GM20000 (cell line): ENCODE results near the gene TEX53.

Experiments used
- DNase-seq: peaks from one replicate; pipeline ENCODE4 v3.0.0; 2012; ENCODE audit warnings: low spot score
- CTCF ChIP-seq: IDR thresholded peaks from 2 replicates; pipeline ENCODE4 v1.5.1; 2012; ENCODE audit warnings: mild to moderate bottlenecking, control low read depth; ENCODE audit errors: extremely low read depth, missing control alignments

Gene TEX53

GRCh38 chr9:114657705-114658104 lies at the start of gene TEX53:
TSS of gene TEX53 (minus strand) at chr9:114657805. CDS start at chr9:114657774, 31 bp downstream.
- TF ChIP-seq CTCF: no peak
- DNase-seq: no peak

GRCh38 chr9:114706711-114707110 lies 49.1 kb upstream of the TEX53 start:
- no peak for TF ChIP-seq CTCF
- DNase-seq: no peak

DNA sequence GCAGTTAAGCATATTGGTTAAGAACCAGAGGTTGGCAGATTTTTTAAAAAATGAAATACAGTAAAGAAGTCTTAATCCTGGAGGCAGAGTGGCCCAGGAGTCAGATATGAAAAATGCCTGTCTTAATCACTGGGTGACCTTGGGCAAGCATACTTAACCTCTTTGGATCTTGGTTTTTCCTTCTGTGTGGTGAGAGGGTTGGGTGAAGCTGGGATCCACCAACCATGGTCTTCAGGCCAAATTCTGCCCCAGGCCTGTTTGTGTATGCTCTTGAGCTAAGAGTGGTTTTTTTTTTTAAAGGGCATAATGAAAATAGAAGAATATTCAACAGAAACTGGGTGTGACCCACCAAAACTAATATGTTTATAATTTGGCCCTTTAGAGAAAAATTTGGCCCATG lies 44.4 kb upstream of the TEX53 start:
- no peak for DNase-seq
- TF ChIP-seq CTCF: no peak

DNA sequence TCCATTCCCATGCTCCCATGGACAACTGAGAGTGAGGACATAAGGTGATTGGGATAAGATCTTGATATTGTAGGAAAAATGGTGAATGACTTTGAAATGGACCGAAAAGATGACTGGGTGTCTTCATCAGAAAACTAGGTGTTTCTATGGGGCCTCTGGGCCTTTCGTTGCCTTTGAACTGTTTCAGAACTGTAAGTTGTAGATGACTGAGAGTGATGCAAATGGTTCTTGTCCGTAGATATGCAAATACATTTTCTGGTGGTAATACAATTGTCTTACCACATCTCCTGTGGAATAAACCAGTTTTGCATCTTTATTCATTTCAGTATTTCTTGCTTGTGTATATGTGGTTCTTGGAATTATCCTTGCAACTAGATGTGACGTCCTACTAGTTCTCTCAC lies 40.3 kb upstream of the TEX53 start:
- TF ChIP-seq CTCF: no peak
- DNase-seq: peak; percentile 53

DNA sequence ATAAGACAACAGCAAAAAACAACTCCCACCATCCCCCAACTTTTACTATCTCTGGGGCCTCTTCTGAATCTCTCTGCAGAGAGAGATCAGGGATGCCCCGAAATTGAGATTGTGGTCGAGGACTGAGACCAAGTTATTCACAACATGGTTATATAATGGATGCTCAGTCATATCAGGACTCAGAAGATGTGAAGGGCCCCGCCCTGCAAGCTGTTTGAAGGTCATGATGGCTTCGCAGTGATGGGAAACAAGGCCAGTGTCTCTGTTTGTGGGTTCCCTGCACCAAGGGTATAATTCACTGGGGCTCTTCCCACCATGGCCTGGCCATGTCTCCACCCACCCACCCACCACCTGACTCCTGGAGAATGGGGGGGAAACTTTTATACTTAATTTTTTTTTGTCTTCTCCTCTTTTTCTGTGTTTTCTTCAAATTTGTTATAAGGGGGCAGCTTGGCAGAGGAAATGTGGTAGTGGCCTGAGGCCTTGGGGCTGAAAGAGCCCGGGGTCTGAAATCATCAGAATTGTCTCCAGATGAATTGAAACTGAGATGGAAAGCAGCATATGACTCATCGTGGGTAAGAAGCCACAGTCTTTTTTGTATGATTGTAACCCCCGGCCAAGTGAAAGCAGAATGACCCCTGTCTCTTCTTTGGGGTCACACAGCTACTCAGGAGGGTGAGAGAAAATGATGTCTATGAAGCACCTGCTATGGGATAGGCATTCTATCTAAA lies 39.4 kb upstream of the TEX53 start:
- DNase-seq: peak; percentile 71
- TF ChIP-seq CTCF: no peak

DNA sequence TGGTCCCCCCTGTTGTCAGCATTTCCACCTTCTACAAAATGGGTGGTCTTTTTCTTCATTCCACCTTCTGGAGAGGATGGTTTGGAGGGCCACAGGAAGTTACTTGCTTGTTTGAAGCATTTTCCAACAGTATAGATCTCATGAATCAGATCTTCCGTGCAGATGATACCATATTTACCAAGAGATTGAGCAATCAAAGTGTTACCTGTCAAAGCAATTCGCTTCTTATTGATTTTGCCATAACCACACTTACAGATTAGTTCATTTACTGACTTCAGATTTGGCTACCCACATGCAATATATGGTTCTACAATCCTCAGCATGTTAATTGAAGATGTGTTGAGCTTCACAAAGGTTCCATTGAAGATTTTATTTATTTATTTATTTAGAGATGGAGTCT lies 38.3 kb upstream of the TEX53 start:
- no peak for TF ChIP-seq CTCF
- no peak for DNase-seq

GRCh38 chr9:114694719-114695269 lies 37.2 kb upstream of the TEX53 start:
- TF ChIP-seq CTCF: no peak
- peak; percentile 54 for DNase-seq
